Breast epithelium (tissue), 3 donors: ENCODE measurements around the gene POU3F2.

ENCODE experiments used
- CTCF ChIP-seq, 3 donors: fragments of 450-650 bp; IDR thresholded peaks; one replicate each; pipeline ENCODE4 v1.5.1; 2016 to 2017; ENCODE audit warnings: antibody characterized with exemption in 3 of 3, mild to moderate bottlenecking in 3 of 3, moderate library complexity in 3 of 3
- POLR2AphosphoS5 ChIP-seq, 3 donors: sonication (generic); formaldehyde crosslinking; IDR thresholded peaks; one replicate each; pipeline ENCODE4 v1.6.1; 2017; ENCODE audit warnings: antibody characterized with exemption in 3 of 3

- no peak for TF ChIP-seq POLR2AphosphoS5 (IDR thresholded peaks at IDR 0.05)
- no peak for TF ChIP-seq CTCF (IDR thresholded peaks at IDR 0.05)
Measured at GRCh38 chr6:98840385-98840784, 6.0 kb downstream of the POU3F2 start.
